IMR-90 (cell line): Measurements from ENCODE around the gene TAF1A. TPM values are rescaled to one million over a fixed set of nuclear protein-coding genes. Genes with fewer than 3 reads are reported as not detected.

ENCODE experiments used
- ATAC-seq: fragments of 200-7000 bp; cut with Tn5 transposase; 2 replicates; pipeline ENCODE4 v1.9.1; 2020; ENCODE audit warnings: low read depth, mild to moderate bottlenecking, moderate library complexity
- BruUV-seq: library from RNA; stranded (reverse); fragments of 400-500 nt; replicated peaks from 2 replicates; lab custom pipeline; 2021; lab: Mats Ljungman, UMichigan
- CTCF ChIA-PET: fragments of 300-600 bp; formaldehyde crosslinking; extraction: SDS; loops from one replicate; lab custom pipeline; 2021; ENCODE audit warnings: antibody characterized with exemption; lab: Yijun Ruan, JAX
- POLR2A ChIA-PET: fragments of 300-600 bp; sonication (Branson Sonifier 250); formaldehyde crosslinking; loops from one replicate; lab custom pipeline; 2022; ENCODE audit warnings: antibody characterized with exemption; ENCODE audit not compliant: unreplicated experiment; lab: Charles Lee
- DNase-seq: peaks from one replicate; pipeline ENCODE4 v3.0.0; 2013
- H2AFZ ChIP-seq: replicated peaks from 2 replicates; pipeline ENCODE3; 2013; ENCODE audit warnings: low read length, mild to moderate bottlenecking; ENCODE audit not compliant: poor library complexity
- H2AK5ac ChIP-seq: 2 replicates; pipeline ENCODE4 v1.6.1; 2013; ENCODE audit warnings: low read depth, low read length, inconsistent platforms
- H2AK9ac ChIP-seq: replicated peaks from 2 replicates; pipeline ENCODE3; 2013; ENCODE audit warnings: mild to moderate bottlenecking, low read depth, low read length, moderate library complexity; ENCODE audit not compliant: poor library complexity
- H2BK120ac ChIP-seq: 2 replicates; pipeline ENCODE4 v1.6.1; 2013; ENCODE audit warnings: low read depth, low read length, inconsistent platforms
- H2BK15ac ChIP-seq: 3 replicates; pipeline ENCODE4 v1.6.1; 2013; ENCODE audit warnings: low read depth, low read length, inconsistent platforms
- H2BK20ac ChIP-seq: 2 replicates; pipeline ENCODE4 v1.6.1; 2013; ENCODE audit warnings: low read depth, mild to moderate bottlenecking, inconsistent platforms, low read length, moderate library complexity
- H2BK5ac ChIP-seq: 2 replicates; pipeline ENCODE4 v1.6.1; 2013; ENCODE audit warnings: mild to moderate bottlenecking, low read depth, low read length, inconsistent platforms; ENCODE audit not compliant: poor library complexity, severe bottlenecking
- H3K14ac ChIP-seq: replicated peaks from 2 replicates; pipeline ENCODE4 v1.6.1; 2013; ENCODE audit warnings: low read depth, low read length, inconsistent platforms
- H3K18ac ChIP-seq: 2 replicates; pipeline ENCODE4 v1.6.1; 2013; ENCODE audit warnings: low read depth, low read length, control low read depth
- H3K23ac ChIP-seq: 2 replicates; pipeline ENCODE4 v1.6.1; 2013; ENCODE audit warnings: low read depth, low read length, inconsistent platforms
- H3K27ac ChIP-seq: 2 replicates; pipeline ENCODE4 v1.5.1; 2013; ENCODE audit warnings: mild to moderate bottlenecking, control low read depth, low read length; ENCODE audit not compliant: insufficient read depth
- H3K27me3 ChIP-seq: 2 replicates; pipeline ENCODE4 v1.6.1; 2013; ENCODE audit warnings: low read length; ENCODE audit not compliant: control insufficient read depth, insufficient read depth
- H3K36me3 ChIP-seq: 2 replicates; pipeline ENCODE4 v1.6.1; 2013; ENCODE audit warnings: low read length, mixed read lengths; ENCODE audit not compliant: control insufficient read depth, insufficient read depth
- H3K4ac ChIP-seq: 2 replicates; pipeline ENCODE4 v1.6.1; 2013; ENCODE audit warnings: low read depth, low read length, inconsistent platforms
- H3K4me1 ChIP-seq: 2 replicates; pipeline ENCODE4 v1.6.1; 2013; ENCODE audit warnings: low read length, mixed read lengths; ENCODE audit not compliant: control insufficient read depth, insufficient read depth
- H3K4me2 ChIP-seq: 2 replicates; pipeline ENCODE4 v1.6.1; 2013; ENCODE audit warnings: low read depth, mild to moderate bottlenecking, control low read depth, low read length, moderate library complexity
- H3K4me3 ChIP-seq: 2 replicates; pipeline ENCODE4 v1.5.1; 2013; ENCODE audit warnings: low read depth, mild to moderate bottlenecking, control low read depth, low read length, moderate library complexity; ENCODE audit not compliant: insufficient read depth
- H3K56ac ChIP-seq: 2 replicates; pipeline ENCODE4 v1.6.1; 2013; ENCODE audit warnings: low read length, inconsistent platforms; ENCODE audit not compliant: insufficient read depth; ENCODE audit errors: extremely low read depth
- H3K79me1 ChIP-seq, 2 experiments: 2 replicates each; pipeline ENCODE4 v1.6.1; 2013; ENCODE audit warnings: low read length in 2 of 2, inconsistent platforms in 1 of 2, low read depth in 1 of 2
- H3K9ac ChIP-seq: 2 replicates; pipeline ENCODE4 v1.6.1; 2013; ENCODE audit warnings: low read depth, low read length, control low read depth
- H3K9me1 ChIP-seq: 2 replicates; pipeline ENCODE4 v1.6.1; 2013; ENCODE audit warnings: low read length, inconsistent platforms; ENCODE audit not compliant: insufficient read depth
- H3K9me3 ChIP-seq: 2 replicates; pipeline ENCODE4 v1.6.1; 2013; ENCODE audit warnings: low read length; ENCODE audit not compliant: control insufficient read depth, insufficient read depth
- H4K20me1 ChIP-seq: 2 replicates; pipeline ENCODE4 v1.6.1; 2013; ENCODE audit warnings: low read length, inconsistent platforms; ENCODE audit not compliant: insufficient read depth
- H4K5ac ChIP-seq: 2 replicates; pipeline ENCODE4 v1.6.1; 2013; ENCODE audit warnings: mild to moderate bottlenecking, low read depth, low read length, control low read depth
- H4K8ac ChIP-seq, 2 experiments: 2 replicates each; pipeline ENCODE4 v1.6.1; 2013; ENCODE audit warnings: low read depth in 2 of 2, low read length in 2 of 2, control low read depth in 1 of 2, inconsistent platforms in 1 of 2
- H4K91ac ChIP-seq: 2 replicates; pipeline ENCODE4 v1.6.1; 2013; ENCODE audit warnings: low read depth, low read length, inconsistent platforms; ENCODE audit not compliant: insufficient read depth
- FOS ChIP-seq: fragments of 150-350 bp; IDR thresholded peaks from 2 replicates; pipeline ENCODE4 v1.6.1; 2016; ENCODE audit warnings: low read depth, low read length
- MAZ ChIP-seq: IDR thresholded peaks from 2 replicates; pipeline ENCODE4 v1.6.1; 2012; ENCODE audit warnings: low read depth, mild to moderate bottlenecking, low read length, improper control_type of control experiment, moderate library complexity, borderline replicate concordance
- RCOR1 ChIP-seq: IDR thresholded peaks from 2 replicates; pipeline ENCODE4 v1.6.1; 2012; ENCODE audit warnings: mild to moderate bottlenecking, low read length, improper control_type of control experiment; ENCODE audit not compliant: insufficient replicate concordance
- RFX5 ChIP-seq: IDR thresholded peaks from 2 replicates; pipeline ENCODE4 v1.8.0; 2012; ENCODE audit warnings: low read depth, mild to moderate bottlenecking, low read length, moderate library complexity
- WGBS, 2 experiments: methylation state at CpG; one replicate each; pipeline versions ENCODE4 v1.1.5 to v1.1.7; 2013; ENCODE audit warnings: missing lambda C conversion rate in 2 of 2; ENCODE audit not compliant: insufficient read length in 1 of 2; ENCODE audit errors: extremely low coverage in 2 of 2; 5-methylcytosine and 5-hydroxymethylcytosine counted together
- dilution Hi-C: fragments of 300-500 bp; cut with HindIII; formaldehyde crosslinking; loops from one replicate; pipeline ENCODE4 v1.14.3; 2018; ENCODE audit warnings: low sequenced_read_pairs; ENCODE audit not compliant: unreplicated experiment
- in situ Hi-C: fragments of 300-500 bp; cut with MboI; formaldehyde crosslinking; loops from 3 replicates; pipeline ENCODE4 v1.14.3; 2019; ENCODE audit warnings: low sequenced_read_pairs, inconsistent platforms, mixed read lengths
- intact Hi-C: fragments of 100-400 bp; cut with micrococcal nuclease; formaldehyde crosslinking; loops from 2 replicates; pipeline ENCODE4 v1.10.0; 2022
- polyA plus RNA-seq, 3 experiments: library from polyadenylated mRNA; depleted of rRNA; stranded (reverse); fragments of >200 nt; gene quantifications; 2 replicates each; pipeline ENCODE4 v1.2.3, GENCODE V29; 2012; ENCODE audit warnings: low replicate concordance in 1 of 3
- total RNA-seq: library from RNA; depleted of rRNA; stranded (reverse); fragments of >200 nt; gene quantifications from 2 replicates; pipeline ENCODE4 v1.2.3, GENCODE V29; 2012
- TF ChIP-seq, protein P1 (sequence below): fragments of 150-350 bp; IDR thresholded peaks from 2 replicates; pipeline ENCODE4 v1.6.1; 2016; ENCODE audit warnings: low read depth, mild to moderate bottlenecking, low read length, moderate library complexity, borderline replicate concordance
- TF ChIP-seq, protein P2 (sequence below): fragments of 150-350 bp; IDR thresholded peaks from 2 replicates; pipeline ENCODE4 v1.6.1; 2017; ENCODE audit warnings: mild to moderate bottlenecking, antibody characterized with exemption, low read length, low read depth

Gene TAF1A
- total and polyA plus RNA-seq, 2 of the 4 experiments (the other 2 are of a cell fraction): 3.8 to 5.4 TPM

DNA sequence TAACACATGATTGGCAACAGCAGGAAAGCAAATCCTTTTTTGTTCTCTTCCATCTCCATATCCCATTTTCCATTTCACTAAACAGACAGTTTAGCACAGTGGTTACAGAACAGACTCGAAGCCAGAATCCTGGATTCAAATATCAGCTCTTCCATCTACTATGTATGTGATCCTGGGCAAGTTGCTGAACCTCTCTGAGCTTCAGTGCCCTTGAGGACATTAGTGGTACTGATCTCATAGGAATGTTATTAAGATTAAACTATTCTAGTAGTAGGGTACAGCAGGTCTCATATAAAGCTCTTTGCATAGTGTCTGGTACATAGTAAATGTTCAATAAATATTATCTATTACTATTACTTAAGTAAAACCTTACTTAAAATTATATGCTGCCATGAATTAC lies 28.1 kb downstream of the TAF1A start:
- WGBS, 2 experiments: no CpG with 5 or more reads among the region's 1 CpG
- H3K79me1 ChIP-seq: peaks cover 0 to 6% of the 10 kb centered on the region in 2 experiments; a peak in 2 of 4 replicates
- H3K9me1 ChIP-seq: no peaks in the 10 kb centered on the region
- TF ChIP-seq RCOR1: no peak
- TF ChIP-seq MAZ: no peak
- TF ChIP-seq, protein P1, sequence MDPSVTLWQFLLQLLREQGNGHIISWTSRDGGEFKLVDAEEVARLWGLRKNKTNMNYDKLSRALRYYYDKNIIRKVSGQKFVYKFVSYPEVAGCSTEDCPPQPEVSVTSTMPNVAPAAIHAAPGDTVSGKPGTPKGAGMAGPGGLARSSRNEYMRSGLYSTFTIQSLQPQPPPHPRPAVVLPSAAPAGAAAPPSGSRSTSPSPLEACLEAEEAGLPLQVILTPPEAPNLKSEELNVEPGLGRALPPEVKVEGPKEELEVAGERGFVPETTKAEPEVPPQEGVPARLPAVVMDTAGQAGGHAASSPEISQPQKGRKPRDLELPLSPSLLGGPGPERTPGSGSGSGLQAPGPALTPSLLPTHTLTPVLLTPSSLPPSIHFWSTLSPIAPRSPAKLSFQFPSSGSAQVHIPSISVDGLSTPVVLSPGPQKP: no peak
- TF ChIP-seq, protein P2, sequence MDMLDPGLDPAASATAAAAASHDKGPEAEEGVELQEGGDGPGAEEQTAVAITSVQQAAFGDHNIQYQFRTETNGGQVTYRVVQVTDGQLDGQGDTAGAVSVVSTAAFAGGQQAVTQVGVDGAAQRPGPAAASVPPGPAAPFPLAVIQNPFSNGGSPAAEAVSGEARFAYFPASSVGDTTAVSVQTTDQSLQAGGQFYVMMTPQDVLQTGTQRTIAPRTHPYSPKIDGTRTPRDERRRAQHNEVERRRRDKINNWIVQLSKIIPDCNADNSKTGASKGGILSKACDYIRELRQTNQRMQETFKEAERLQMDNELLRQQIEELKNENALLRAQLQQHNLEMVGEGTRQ: no peak
- TF ChIP-seq FOS: no peak
- no peak for TF ChIP-seq RFX5
- H4K20me1 ChIP-seq: no peaks in the 10 kb centered on the region
- no peak overlapping the region for H3K27ac ChIP-seq
- no peaks in the 10 kb centered on the region for H3K9me3 ChIP-seq
- H2AFZ ChIP-seq: no peak overlapping the region
- no peak overlapping the region for H2BK120ac ChIP-seq
- intact Hi-C loops: no loop called here
- no peak overlapping the region for H3K23ac ChIP-seq
- H3K14ac ChIP-seq: no peak overlapping the region
- H4K8ac ChIP-seq: no peak overlapping the region
- no peak overlapping the region for H3K18ac ChIP-seq
- no peak overlapping the region for H3K4me3 ChIP-seq
- in situ Hi-C loops: no loop called here
- no peak for ATAC-seq
- no peaks in the 10 kb centered on the region for H3K4me1 ChIP-seq
- no peak overlapping the region for H3K4ac ChIP-seq
- no peak overlapping the region for H2BK20ac ChIP-seq
- H4K5ac ChIP-seq: no peak overlapping the region
- BruUV-seq: no TSS peak
- H3K36me3 ChIP-seq: peaks cover 7% of the 10 kb centered on the region
- H3K9ac ChIP-seq: no peak overlapping the region
- CTCF ChIA-PET: interaction anchor here (0.8 kb wide), 1 partner anchor 15 kb away, joined by 3 read pairs; no protein-coding TSS in a partner anchor
- POLR2A ChIA-PET: interaction anchor here (0.5 kb wide), 1 partner anchor 33 kb away, joined by 3 read pairs; no protein-coding TSS in a partner anchor
- H3K27me3 ChIP-seq: no peaks in the 10 kb centered on the region
- no peak overlapping the region for H2BK5ac ChIP-seq
- no peak overlapping the region for H2AK5ac ChIP-seq
- no peak overlapping the region for H3K56ac ChIP-seq
- no peak overlapping the region for H2AK9ac ChIP-seq
- DNase-seq: no peak
- no peak overlapping the region for H3K4me2 ChIP-seq
- H4K91ac ChIP-seq: no peak overlapping the region
- dilution Hi-C loops: no loop called here
- H2BK15ac ChIP-seq: no peak overlapping the region
